ENCODE results near the gene PLTP. TPM values are rescaled to one million over a fixed set of nuclear protein-coding genes. Genes with fewer than 3 reads are reported as not detected.

The PLTP gene
- total and polyA plus RNA-seq, 2 of the 13 experiments (the other 11 are each of a cell fraction or from before 2014, with no cell fraction given), result 16.9 to 28.6 TPM

- TF ChIP-seq ZNF737 (CRISPR knock-in tag; IDR thresholded peaks at IDR 0.05; ENCODE audit: borderline replicate concordance) (no peak), SUZ12 (IDR thresholded peaks at IDR 0.05; ENCODE audit: low read depth, low read length) (no peak), NR2F1 (CRISPR knock-in tag; IDR thresholded peaks at IDR 0.05) (peak in 1 of 2 experiments; percentile 15; a peak in 1 of 4 replicates), MZF1 (CRISPR knock-in tag; IDR thresholded peaks at IDR 0.05; ENCODE audit: borderline replicate concordance) (no peak), SMARCE1 (IDR thresholded peaks at IDR 0.05; ENCODE audit: borderline replicate concordance) (no peak), TBP (CRISPR knock-in tag; IDR thresholded peaks at IDR 0.05) (no peak), ZNF12 (CRISPR knock-in tag; IDR thresholded peaks at IDR 0.05) (no peak), ZNF367 (CRISPR knock-in tag; IDR thresholded peaks at IDR 0.05; ENCODE audit: borderline replicate concordance) (no peak), ZNF784 (CRISPR knock-in tag; IDR thresholded peaks at IDR 0.05; ENCODE audit: borderline replicate concordance) (peak; percentile 44; the same call in 1 of the 2 replicates), ZFP36 (IDR thresholded peaks at IDR 0.05; ENCODE audit: borderline replicate concordance, low read depth, low read length, partially characterized antibody) (no peak), ZNF652 (CRISPR knock-in tag; IDR thresholded peaks at IDR 0.05; ENCODE audit: borderline replicate concordance, low read depth) (0 out of 2 replicates have a peak, but pooled peaks have one; percentile 29), IKZF4 (CRISPR knock-in tag; IDR thresholded peaks at IDR 0.05; ENCODE audit: borderline replicate concordance, low read depth, not compliant biosample characterization) (no peak), TSC22D2 (CRISPR knock-in tag; IDR thresholded peaks at IDR 0.05; ENCODE audit: borderline replicate concordance) (no peak), ASH2L (IDR thresholded peaks at IDR 0.05; ENCODE audit: insufficient read length, low read depth, low read length) (peak; percentile 25), ZNF232 (CRISPR knock-in tag; IDR thresholded peaks at IDR 0.05; ENCODE audit: borderline replicate concordance) (peak; percentile 54; the same call in 1 of the 2 replicates), E2F2 (CRISPR knock-in tag; IDR thresholded peaks at IDR 0.05; ENCODE audit: borderline replicate concordance) (no peak), ZNF510 (CRISPR knock-in tag; IDR thresholded peaks at IDR 0.05; ENCODE audit: low read depth) (no peak), MAFK (conservative IDR thresholded peaks at IDR 0.05 in 1 of 2, IDR thresholded peaks at IDR 0.05 in 1 of 2; ENCODE audit: low read length in 2 of 2) (no peak), MXD4 (CRISPR knock-in tag; IDR thresholded peaks at IDR 0.05) (peak; percentile 52; the same call in 1 of the 2 replicates), ZBTB20 (CRISPR knock-in tag; IDR thresholded peaks at IDR 0.05; ENCODE audit: borderline replicate concordance, low read depth) (0 out of 2 replicates have a peak, but pooled peaks have one; percentile 63), ZNF639 (CRISPR knock-in tag; conservative IDR thresholded peaks at IDR 0.05) (no peak), IRF2 (CRISPR knock-in tag; IDR thresholded peaks at IDR 0.05) (0 out of 2 replicates have a peak, but pooled peaks have one; percentile 63), ZNF709 (CRISPR knock-in tag; IDR thresholded peaks at IDR 0.05) (peak; percentile 15; the same call in 1 of the 2 replicates), CENPT (CRISPR knock-in tag; IDR thresholded peaks at IDR 0.05; ENCODE audit: low read depth) (no peak), ZSCAN31 (CRISPR knock-in tag; IDR thresholded peaks at IDR 0.05; ENCODE audit: low read depth) (no peak), FOXO4 (CRISPR knock-in tag; conservative IDR thresholded peaks at IDR 0.05) (0 out of 2 replicates have a peak, but pooled peaks have one; percentile 93)
These were observed 2.6 kb downstream of the PLTP start (continued) for GRCh38 chr20:45909336-45909808.

Measured in HepG2 (cell line).